NCI-H2029 (cell line): ENCODE measurements around the gene DHX35.

Source experiments
- DNase-seq: peaks from one replicate; lab custom pipeline; 2025; lab: John Stamatoyannopoulos, UW

Gene DHX35

GRCh38 chr20:38962044-38962927 lies at the start of gene DHX35:
DHX35 (plus strand) TSS chr20:38962344; CDS start chr20:38962368, 24 bp downstream.
- DNase-seq: peak; percentile 95

GRCh38 chr20:38915355-38915754 lies 46.8 kb upstream of the DHX35 start:
- no peak for DNase-seq

GRCh38 chr20:38917657-38918056 lies 44.5 kb upstream of the DHX35 start:
- no peak for DNase-seq

- no peak for DNase-seq
These were observed 44.0 kb upstream of the DHX35 start for GRCh38 chr20:38918172-38918571.

GRCh38 chr20:38919683-38920082 lies 42.5 kb upstream of the DHX35 start:
- no peak for DNase-seq

GRCh38 chr20:38920411-38920810 lies 41.7 kb upstream of the DHX35 start:
- no peak for DNase-seq

- no peak for DNase-seq
These were observed 41.3 kb upstream of the DHX35 start for GRCh38 chr20:38920851-38921250.

- no peak for DNase-seq
These were observed 37.4 kb upstream of the DHX35 start for GRCh38 chr20:38924718-38925117.

GRCh38 chr20:38926142-38926933 lies 35.8 kb upstream of the DHX35 start, which contains the start of gene FAM83D:
FAM83D (plus strand) TSS chr20:38926417; CDS start chr20:38926443, 26 bp downstream.
- DNase-seq: peak; percentile 96

- DNase-seq: no peak
These were observed 35.1 kb upstream of the DHX35 start for GRCh38 chr20:38926934-38927616.

- DNase-seq: peak; percentile 18
These were observed 34.1 kb upstream of the DHX35 start for GRCh38 chr20:38927902-38928578.

GRCh38 chr20:38930242-38930569 lies 31.9 kb upstream of the DHX35 start:
- DNase-seq: no peak

- DNase-seq: no peak
These were observed 30.2 kb upstream of the DHX35 start for GRCh38 chr20:38931984-38932383.

- no peak for DNase-seq
These were observed 29.6 kb upstream of the DHX35 start for GRCh38 chr20:38932457-38933120.

GRCh38 chr20:38934530-38934929 lies 27.6 kb upstream of the DHX35 start:
- DNase-seq: no peak

GRCh38 chr20:38935285-38935684 lies 26.9 kb upstream of the DHX35 start:
- no peak for DNase-seq

GRCh38 chr20:38935967-38936407 lies 26.2 kb upstream of the DHX35 start:
- no peak for DNase-seq

- no peak for DNase-seq
These were observed 25.1 kb upstream of the DHX35 start for GRCh38 chr20:38937000-38937399.

GRCh38 chr20:38937978-38938473 lies 24.1 kb upstream of the DHX35 start:
- DNase-seq: peak; percentile 59

- no peak for DNase-seq
These were observed 22.5 kb upstream of the DHX35 start for GRCh38 chr20:38939686-38940085.

GRCh38 chr20:38940644-38941043 lies 21.5 kb upstream of the DHX35 start:
- no peak for DNase-seq
